MV-4-11 (cell line): ENCODE data around the gene VPREB3.
A peak's percentile ranks its signal among the peaks of the same experiment; 100 is the strongest.

ENCODE experiments used
- DNase-seq: peaks from one replicate; lab custom pipeline; 2025; lab: John Stamatoyannopoulos, UW

The VPREB3 gene

DNA sequence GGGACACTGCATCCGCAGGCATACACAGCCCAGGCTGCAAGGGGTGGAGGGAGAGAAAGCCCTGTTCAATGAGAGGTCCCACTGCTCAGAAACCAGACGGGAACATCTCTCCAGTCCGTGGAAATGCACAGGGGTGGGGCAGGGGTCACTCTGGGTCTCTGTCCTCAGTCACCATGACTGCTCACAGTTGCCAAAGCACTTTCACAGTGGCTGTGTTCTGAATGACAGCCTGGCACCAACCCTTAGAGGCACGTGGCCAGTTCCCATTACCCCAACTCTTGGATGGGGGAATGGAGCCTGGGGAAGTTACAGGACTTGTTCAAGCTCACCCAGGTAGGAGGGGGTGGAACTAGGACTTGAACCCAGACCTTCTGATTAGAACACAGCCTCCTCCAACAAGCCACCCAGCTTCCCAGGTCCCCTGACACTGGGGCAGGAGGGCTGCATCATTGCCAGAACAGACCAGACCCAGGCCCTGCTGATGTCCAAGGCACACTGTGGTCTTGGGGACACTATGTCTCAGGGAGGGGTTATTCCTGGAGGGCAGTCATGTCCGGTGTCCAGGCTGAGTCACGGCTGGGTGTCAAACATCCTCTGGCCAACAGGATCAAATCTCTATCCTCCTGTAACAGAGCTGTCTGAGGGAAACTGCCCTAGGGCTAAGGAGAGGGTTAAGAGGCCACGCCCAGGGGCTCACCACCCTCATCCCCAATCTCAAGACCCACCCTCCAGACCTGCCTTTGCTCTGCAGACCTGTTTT lies 11.5 kb downstream of the VPREB3 start:
- no peak for DNase-seq

DNA sequence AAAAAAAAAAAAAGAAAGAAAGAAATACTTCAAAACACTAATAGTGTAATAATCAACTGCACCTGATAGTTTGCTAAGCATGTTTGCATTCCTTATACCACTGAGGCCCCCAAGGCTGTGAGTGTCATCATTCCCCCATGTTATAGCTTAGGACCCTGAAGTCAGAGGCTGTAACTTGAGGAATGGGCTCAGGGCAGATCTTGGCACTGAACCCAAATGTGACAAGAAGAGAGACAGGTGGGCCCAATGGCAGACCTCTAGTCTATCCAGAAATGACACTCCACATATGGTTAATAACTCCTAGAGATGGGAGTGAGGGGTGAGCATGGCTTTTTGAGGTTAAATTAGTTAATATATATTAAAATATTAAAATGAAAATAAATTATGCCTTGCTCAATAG lies 16.5 kb downstream of the VPREB3 start:
- DNase-seq: no peak

DNA sequence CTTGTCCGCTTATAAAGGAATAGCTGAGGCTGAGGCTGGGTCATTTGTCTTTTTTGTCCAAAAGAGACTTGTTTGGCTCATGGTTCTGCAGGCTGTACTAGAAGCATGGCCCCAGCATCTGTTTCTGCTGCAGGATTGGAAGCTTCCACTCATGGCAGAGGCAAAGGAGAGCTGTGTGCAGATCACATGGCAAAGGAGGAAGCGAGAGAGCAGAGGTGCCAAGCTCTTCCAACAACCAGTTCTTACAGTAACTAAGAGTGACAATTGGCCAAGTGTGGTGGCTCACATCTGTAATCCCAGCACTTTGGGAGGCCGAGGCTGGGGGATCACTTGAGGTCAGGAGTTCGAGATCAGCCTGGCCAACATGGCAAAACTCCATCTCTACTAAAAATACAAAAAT lies 26.1 kb downstream of the VPREB3 start:
- peak; percentile 88 for DNase-seq

GRCh38 chr22:23722724-23723123 lies 31.5 kb downstream of the VPREB3 start:
- DNase-seq: no peak

DNA sequence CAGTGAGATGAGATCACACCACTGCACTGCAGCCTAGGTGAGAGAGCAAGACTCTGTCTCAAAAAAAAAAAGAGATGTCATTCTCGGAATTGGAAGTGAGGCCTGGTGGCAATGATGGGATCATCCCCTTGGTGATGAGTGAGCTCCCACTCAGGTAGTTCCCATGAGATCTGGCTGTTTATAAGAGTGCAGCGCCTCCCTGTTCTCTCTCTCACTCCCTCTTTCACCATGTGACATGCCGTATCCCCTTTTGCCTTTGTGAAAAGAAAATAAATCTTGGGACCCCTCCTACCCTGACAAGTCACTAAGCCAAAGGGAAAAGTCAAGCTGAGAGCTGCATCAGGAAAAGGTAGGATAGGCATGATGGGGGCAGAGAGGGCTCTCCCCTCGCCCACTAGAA lies 32.1 kb downstream of the VPREB3 start:
- DNase-seq: no peak

DNA sequence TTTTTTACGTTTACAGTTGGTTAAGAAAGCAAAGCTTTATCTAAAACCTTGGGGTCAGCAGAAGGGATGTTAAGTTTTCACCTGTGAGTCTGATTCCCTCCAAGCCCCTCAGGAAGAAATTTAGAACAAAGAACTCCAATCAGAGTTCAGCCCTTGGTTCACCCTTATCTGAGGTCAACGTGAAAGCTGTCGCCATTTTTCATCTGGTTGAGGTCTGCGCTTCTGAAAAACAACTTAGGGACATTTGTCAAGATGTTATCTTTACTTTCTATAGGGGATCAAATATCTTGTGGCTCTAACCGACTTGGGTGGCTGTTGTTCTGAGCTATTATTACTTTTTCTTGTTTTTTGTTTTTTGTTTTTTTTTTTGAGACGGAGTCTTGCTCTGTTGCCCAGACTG lies 33.4 kb downstream of the VPREB3 start:
- DNase-seq: no peak

DNA sequence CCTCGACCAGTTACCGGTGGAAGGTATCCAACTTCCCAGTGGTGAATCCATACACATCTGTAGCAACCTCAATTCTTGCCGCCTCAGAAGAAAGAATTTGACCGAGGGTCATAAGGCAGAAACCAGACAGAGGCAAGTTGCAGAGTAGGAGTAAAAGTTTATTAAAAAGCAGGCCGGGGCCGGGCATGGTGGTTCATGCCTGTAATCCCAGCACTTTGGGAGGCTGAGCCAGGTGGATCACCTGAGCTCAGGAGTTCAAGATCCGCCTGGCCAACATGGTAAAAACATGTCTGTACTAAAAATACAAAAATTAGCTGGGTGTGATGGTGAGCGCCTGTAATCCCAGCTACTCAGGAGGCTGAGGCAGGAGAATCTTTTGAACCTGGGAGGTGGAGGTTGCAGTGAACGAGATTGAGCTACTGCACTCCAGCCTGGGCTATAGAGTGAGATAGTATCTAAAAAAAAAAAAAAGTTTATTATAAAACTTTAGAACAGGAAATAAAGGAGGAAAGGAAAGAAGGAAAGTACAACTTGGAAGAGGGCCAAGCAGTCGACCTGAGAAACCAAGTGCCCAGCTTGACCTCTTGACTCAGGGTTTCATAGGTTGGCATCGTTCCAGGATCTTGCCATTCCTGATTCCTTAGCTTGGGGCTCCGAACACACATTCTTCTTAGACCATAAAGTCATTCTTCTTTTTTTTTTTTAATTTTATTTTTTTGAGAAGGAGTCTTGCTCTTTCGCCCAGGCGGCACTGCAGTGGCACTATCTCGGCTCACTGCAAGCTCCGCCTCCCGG lies 35.7 kb downstream of the VPREB3 start:
- no peak for DNase-seq

DNA sequence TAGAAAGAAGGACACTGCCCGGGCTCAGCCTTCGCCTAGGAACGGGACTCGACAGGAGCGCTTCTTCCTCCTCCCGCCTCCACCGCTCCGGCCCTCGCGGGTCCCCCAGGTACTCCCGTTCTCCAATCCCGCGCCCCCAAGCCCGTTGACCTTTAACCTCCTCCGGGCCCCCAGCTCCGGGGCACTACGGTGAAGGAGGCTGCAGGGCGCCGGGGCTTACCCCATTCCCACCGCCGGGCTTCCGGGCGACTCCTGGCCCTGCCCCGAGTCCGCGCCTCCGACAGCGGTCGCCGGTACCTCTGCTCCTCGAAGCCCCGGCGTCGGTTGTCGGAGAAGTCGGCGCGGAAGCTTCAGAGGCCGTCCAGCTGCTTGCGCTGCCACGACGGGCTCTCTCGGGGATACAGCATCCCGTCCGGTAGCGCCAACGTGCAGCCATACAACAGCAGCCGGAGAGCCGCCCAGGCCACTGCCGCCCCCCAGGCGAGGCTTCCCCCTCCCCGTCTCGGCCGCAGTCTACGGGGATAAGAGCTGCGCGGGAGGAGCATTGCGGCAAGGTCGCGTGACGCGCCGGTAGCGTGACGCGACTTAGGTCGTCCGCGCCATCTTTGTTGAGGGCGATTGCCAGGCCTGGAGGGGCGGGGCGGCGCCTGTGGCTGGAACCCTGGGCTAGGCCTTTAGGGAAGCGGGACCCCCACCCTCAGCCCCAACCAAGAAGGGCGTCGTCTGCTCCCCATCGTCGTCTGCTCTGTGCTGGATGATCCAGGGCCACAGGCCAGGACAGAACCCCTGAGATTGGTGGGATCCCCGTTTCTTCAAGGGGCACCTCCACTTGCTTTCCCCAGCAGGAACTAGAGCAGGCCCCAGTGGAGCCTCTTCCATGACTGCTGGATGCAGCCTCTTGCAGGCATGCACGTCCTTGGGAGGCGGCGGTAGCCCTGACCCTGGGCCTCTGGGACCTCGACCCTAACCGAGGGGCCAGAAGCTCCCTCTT lies 37.1 kb downstream of the VPREB3 start:
- DNase-seq: peak; percentile 76

GRCh38 chr22:23715806-23716375 lies 38.3 kb downstream of the VPREB3 start:
- peak; percentile 67 for DNase-seq

DNA sequence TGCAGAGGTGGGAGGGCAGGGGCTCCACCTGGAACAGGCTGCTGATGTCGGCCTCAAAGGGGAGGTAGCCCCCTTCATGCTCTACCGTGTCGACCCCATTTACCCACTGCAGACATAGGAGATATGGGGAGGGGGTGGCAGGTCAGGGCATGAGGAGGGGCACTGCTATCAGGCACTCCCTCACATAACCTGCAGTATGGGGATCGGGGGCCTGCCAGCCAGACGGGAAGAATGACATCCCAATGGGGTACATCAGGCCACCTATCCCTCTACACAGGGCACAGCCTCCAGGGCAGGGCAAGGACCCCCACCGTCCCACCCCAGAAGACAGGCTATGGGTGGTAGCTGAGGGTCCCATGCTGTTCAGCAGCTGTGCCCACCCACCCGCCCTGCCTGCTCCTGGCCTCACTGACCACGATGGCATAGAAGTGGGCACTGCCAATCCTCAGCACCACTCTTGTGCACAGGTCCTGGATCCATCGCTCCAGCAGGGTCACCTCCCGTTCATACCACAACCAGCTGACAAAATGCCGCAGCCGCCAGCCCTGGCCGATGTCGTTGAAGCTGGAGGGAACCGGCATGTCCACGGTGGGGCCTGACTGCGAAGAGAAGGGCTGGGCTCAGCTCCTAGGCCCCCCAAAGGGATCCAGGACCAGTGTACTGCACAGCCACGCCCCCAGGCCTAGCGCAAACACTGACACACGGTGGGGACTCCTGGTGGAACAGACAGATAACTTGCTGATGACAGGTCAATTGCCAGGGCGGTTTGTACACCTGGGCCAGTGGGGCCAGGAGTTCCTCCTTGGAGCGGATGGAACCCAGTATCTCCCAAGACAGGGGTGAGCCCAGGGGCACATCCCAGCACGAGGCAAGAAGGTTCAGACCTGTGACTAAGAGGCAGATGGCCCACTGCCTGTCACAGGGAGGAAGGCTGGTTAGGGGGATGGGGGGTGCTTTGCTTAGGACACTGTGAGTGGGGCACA lies 39.3 kb downstream of the VPREB3 start:
- no peak for DNase-seq

- no peak for DNase-seq
Measured at GRCh38 chr22:23713696-23714595, 40.3 kb downstream of the VPREB3 start.

- peak; percentile 47 for DNase-seq
Measured at GRCh38 chr22:23712256-23712655, 42.0 kb downstream of the VPREB3 start.

GRCh38 chr22:23709107-23709506 lies 45.1 kb downstream of the VPREB3 start:
- DNase-seq: no peak

DNA sequence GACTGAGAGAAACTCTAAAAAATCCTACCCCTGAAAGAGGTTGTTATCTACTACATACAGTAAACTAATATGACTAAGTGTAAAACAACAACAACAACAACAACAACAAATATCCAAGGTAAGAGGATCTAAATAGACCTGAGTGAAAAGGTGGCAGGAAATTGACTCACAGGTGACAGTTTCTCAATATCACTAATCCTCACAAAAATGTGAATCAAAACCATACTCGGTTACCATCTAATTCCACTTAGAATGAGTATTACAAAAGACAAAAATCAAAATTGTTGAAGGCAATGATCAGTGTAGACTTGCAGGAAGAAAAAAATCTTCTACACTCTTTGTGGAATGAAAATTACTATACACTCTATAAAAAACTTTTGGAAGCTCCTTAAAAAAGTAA lies 46.0 kb downstream of the VPREB3 start:
- DNase-seq: no peak

GRCh38 chr22:23705358-23705757 lies 48.9 kb downstream of the VPREB3 start:
- no peak for DNase-seq

DNA sequence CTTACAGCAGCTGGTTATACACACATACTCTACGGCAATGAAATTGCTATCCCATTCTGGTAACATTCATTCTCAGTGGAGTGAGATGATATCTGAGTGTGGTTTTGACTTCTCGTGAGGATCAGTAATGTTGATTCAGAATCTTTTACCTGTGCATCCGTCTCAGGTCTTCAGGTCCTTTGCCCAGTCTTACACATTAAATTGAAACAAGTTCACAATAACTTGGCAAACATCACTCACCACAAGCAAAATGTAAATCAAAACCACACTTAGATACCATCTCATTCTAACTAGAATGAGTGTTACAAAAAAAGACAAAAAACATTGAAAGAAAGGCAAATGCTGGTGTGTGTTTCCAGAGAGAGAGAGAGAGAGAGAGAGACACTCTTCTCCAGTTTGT lies 49.4 kb downstream of the VPREB3 start:
- DNase-seq: no peak

GRCh38 chr22:23704062-23704461 lies 50.2 kb downstream of the VPREB3 start:
- no peak for DNase-seq
